ENCODE measurements around the gene SMCR8. TPM values are rescaled to one million over a fixed set of nuclear protein-coding genes. Genes with fewer than 3 reads are reported as not detected.
"Not testable (repeated sequence)": the region's sequence is repeated elsewhere in the genome, so short reads cannot be mapped to it uniquely, and the experiment has no call there.

SMCR8 gene
- polyA plus RNA-seq, 3 donors = 2.4 to 24.4 (median 5.3) TPM

DNA sequence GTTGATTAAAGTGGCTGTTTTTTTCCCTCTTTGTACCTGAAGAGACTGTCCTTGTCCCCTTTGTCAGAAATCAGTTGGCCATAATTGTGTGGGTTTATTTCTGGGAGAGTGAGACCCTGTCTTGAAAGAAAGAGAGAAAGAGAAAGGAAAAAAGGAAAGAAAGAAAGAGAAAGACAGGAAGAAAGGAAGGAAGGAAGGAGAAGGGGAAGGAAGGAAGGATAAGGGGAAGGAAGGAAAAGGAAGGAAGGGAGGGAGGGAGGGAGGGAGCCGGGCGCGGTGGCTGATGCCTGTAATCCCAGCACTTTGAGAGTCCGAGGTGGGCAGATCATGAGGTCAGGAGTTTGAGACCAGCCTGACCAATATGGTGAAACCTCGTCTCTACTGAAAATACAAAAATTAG, 55.7 kb downstream of the SMCR8 start:
- DNase-seq = no peak
- TF ChIP-seq CTCF (IDR thresholded peaks at IDR 0.05) = no peak

DNA sequence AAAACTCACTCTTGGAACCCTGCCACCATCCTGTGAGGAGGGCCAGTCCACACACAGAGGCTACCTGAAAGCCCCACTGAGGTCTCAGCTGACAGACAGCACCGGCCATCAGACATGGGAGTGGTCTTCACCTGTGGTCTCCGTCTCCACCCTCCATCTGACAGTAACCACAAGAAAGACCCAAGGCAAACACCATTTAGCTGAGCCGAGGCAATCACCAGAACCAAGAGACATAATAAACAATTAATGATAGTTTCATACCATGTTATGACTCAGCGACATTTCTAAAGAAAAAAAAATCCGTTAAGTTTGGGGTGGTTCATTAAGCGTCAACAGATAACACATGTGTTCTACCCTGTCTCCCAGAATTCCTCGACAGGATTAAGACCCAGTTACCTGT, 56.4 kb downstream of the SMCR8 start:
- no peak for TF ChIP-seq CTCF (IDR thresholded peaks at IDR 0.05)
- intact Hi-C loops (cut with micrococcal nuclease) = no loop called here
- H4K20me1 ChIP-seq (ENCODE audit: insufficient read depth, low read length) = no peaks in the 10 kb centered on the region
- no peaks in the 10 kb centered on the region for H3K36me3 ChIP-seq (replicated peaks in 1 of 2; ENCODE audit: control insufficient read depth in 1 of 2, insufficient read depth in 2 of 2, low read length in 2 of 2)
- H3K27ac ChIP-seq (ENCODE audit: low read depth in 1 of 2, low read length in 2 of 2) = no peak overlapping the region
- Mint-ChIP-seq H3K4me1 (peaks cover 7% of the 10 kb centered on the region), H3K9me3 (peaks cover 7 to 13% (median 9%) of the 10 kb centered on the region in 7 donors), H3K36me3 (peaks cover 0 to 4% of the 10 kb centered on the region in 2 donors), H3K27me3 (ENCODE audit: low read depth in 3 of 3) (peaks cover 3 to 17% (median 9%) of the 10 kb centered on the region in 3 donors), H3K27ac (no peak overlapping the region), H3K4me3 (peak overlapping the region in 1 of 2 donors; percentile 67)
- no peak overlapping the region for H3K4me2 ChIP-seq (replicated peaks; ENCODE audit: extremely low read depth, low read length, poor library complexity, severe bottlenecking)
- H3K4me1 ChIP-seq (ENCODE audit: control insufficient read depth in 1 of 2, insufficient read depth in 2 of 2, low read length in 2 of 2) = peaks cover under 1 to 1% of the 10 kb centered on the region in 2 donors
- no peaks in the 10 kb centered on the region for H3K27me3 ChIP-seq (ENCODE audit: control insufficient read depth in 2 of 2, insufficient read depth in 2 of 2, low read length in 2 of 2)
- DNase-seq = no peak
- no peak overlapping the region for H2AFZ ChIP-seq (ENCODE audit: insufficient read depth, low read depth, low read length, poor library complexity, severe bottlenecking)
- no peaks in the 10 kb centered on the region for H3K79me2 ChIP-seq (ENCODE audit: insufficient read depth, low read length)
- WGBS (ENCODE audit: insufficient coverage) = 96% methylated on average over 5 of the region's 7 CpGs
- H3K9ac ChIP-seq (ENCODE audit: insufficient read depth, low read length, poor library complexity, severe bottlenecking) = no peak overlapping the region
- peaks cover 7% of the 10 kb centered on the region in 2 donors for H3K9me3 ChIP-seq (replicated peaks in 1 of 2; ENCODE audit: control insufficient read depth in 1 of 2, insufficient read depth in 1 of 2, low read length in 2 of 2)
- H3K4me3 ChIP-seq (replicated peaks in 1 of 3; ENCODE audit: low read depth in 2 of 3, low read length in 3 of 3) = no peak overlapping the region

More for the DNA sequence above, 55.7 kb downstream of the SMCR8 start:
- Histone ChIP-seq H3K9me3 (replicated peaks in 1 of 2; ENCODE audit: control insufficient read depth in 1 of 2, insufficient read depth in 1 of 2, low read length in 2 of 2) (peaks cover 7 to 13% of the 10 kb centered on the region in 2 donors), H3K79me2 (ENCODE audit: insufficient read depth, low read length) (no peaks in the 10 kb centered on the region), H3K27me3 (ENCODE audit: control insufficient read depth in 2 of 2, insufficient read depth in 2 of 2, low read length in 2 of 2) (no peaks in the 10 kb centered on the region), H4K20me1 (ENCODE audit: insufficient read depth, low read length) (no peaks in the 10 kb centered on the region), H3K9ac (ENCODE audit: insufficient read depth, low read length, poor library complexity, severe bottlenecking) (no peak overlapping the region), H2AFZ (ENCODE audit: insufficient read depth, low read depth, low read length, poor library complexity, severe bottlenecking) (no peak overlapping the region), H3K36me3 (replicated peaks in 1 of 2; ENCODE audit: control insufficient read depth in 1 of 2, insufficient read depth in 2 of 2, low read length in 2 of 2) (no peaks in the 10 kb centered on the region), H3K4me2 (replicated peaks; ENCODE audit: extremely low read depth, low read length, poor library complexity, severe bottlenecking) (no peak overlapping the region), H3K4me1 (ENCODE audit: control insufficient read depth in 1 of 2, insufficient read depth in 2 of 2, low read length in 2 of 2) (no peaks in the 10 kb centered on the region), H3K27ac (ENCODE audit: low read depth in 1 of 2, low read length in 2 of 2) (no peak overlapping the region), H3K4me3 (replicated peaks in 1 of 3; ENCODE audit: low read depth in 2 of 3, low read length in 3 of 3) (no peak overlapping the region)
- Mint-ChIP-seq H3K36me3 (peaks cover 0 to 4% of the 10 kb centered on the region in 2 donors), H3K4me3 (no peak overlapping the region), H3K4me1 (peaks cover 5% of the 10 kb centered on the region), H3K27me3 (ENCODE audit: low read depth in 3 of 3) (peaks cover under 1 to 15% (median 9%) of the 10 kb centered on the region in 3 donors), H3K9me3 (peaks cover 7 to 14% (median 9%) of the 10 kb centered on the region in 7 donors), H3K27ac (no peak overlapping the region)
- WGBS (ENCODE audit: insufficient coverage) = 47% methylated on average over 5 of the region's 5 CpGs
- intact Hi-C loops (cut with micrococcal nuclease) = no loop called here

DNA sequence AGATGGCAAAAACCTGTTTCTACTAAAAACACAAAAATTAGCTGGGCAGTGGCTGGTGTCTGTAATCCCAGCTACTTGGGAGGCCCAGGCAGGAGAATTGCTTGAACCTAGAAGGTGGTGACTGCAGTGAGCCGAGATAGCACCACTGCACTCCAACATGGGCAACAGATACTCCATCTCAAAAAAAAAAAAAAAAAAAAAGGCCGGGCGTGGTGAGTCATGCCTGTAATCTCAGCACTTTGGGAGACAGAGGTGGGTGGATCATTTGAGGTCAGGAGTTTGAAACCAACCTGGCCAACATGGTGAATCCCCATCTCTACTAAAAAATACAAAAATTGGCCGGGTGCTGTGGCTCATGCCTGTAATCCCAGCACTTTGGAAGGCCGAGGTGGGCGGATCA, 58.1 kb downstream of the SMCR8 start:
- H3K4me2 ChIP-seq (replicated peaks; ENCODE audit: extremely low read depth, low read length, poor library complexity, severe bottlenecking); DNase-seq; H3K27ac Mint-ChIP-seq; H3K9me3 ChIP-seq (replicated peaks in 1 of 2; ENCODE audit: control insufficient read depth in 1 of 2, insufficient read depth in 1 of 2, low read length in 2 of 2); H3K36me3 ChIP-seq (replicated peaks in 1 of 2; ENCODE audit: control insufficient read depth in 1 of 2, insufficient read depth in 2 of 2, low read length in 2 of 2); H4K20me1 ChIP-seq (ENCODE audit: insufficient read depth, low read length); H2AFZ ChIP-seq (ENCODE audit: insufficient read depth, low read depth, low read length, poor library complexity, severe bottlenecking); H3K4me3 Mint-ChIP-seq; intact Hi-C loops (cut with micrococcal nuclease); H3K27ac ChIP-seq (ENCODE audit: low read depth in 1 of 2, low read length in 2 of 2); H3K36me3 Mint-ChIP-seq; H3K9ac ChIP-seq (ENCODE audit: insufficient read depth, low read length, poor library complexity, severe bottlenecking); H3K4me3 ChIP-seq (replicated peaks in 1 of 3; ENCODE audit: low read depth in 2 of 3, low read length in 3 of 3); H3K27me3 ChIP-seq (ENCODE audit: control insufficient read depth in 2 of 2, insufficient read depth in 2 of 2, low read length in 2 of 2); H3K79me2 ChIP-seq (ENCODE audit: insufficient read depth, low read length): not testable (repeated sequence)
- Mint-ChIP-seq H3K27me3 (ENCODE audit: low read depth in 3 of 3) (peaks cover 3 to 17% (median 9%) of the 10 kb centered on the region in 3 donors), H3K9me3 (peaks cover 7 to 13% (median 10%) of the 10 kb centered on the region in 7 donors), H3K4me1 (peaks cover 21% of the 10 kb centered on the region)
- H3K4me1 ChIP-seq (ENCODE audit: control insufficient read depth in 1 of 2, insufficient read depth in 2 of 2, low read length in 2 of 2) = peaks cover 18 to 19% of the 10 kb centered on the region in 2 donors
- WGBS (ENCODE audit: insufficient coverage) = no CpG with 5 or more reads among the region's 6 CpGs

Data from CD14-positive monocyte (primary cell).